Sigmoid colon (tissue), 7 donors: ENCODE measurements around the gene LRRFIP2. TPM values are rescaled to one million over a fixed set of nuclear protein-coding genes. Genes with fewer than 3 reads are reported as not detected.

ENCODE experiments used
- DNase-seq: peaks from one replicate; pipeline ENCODE4 v3.0.0-alpha.2; 2019
- H3K27ac ChIP-seq, 4 donors: fragments of 200-600 bp; sonication (generic); one replicate each; pipeline ENCODE4 v1.5.1; 2016 to 2019; ENCODE audit warnings: mild to moderate bottlenecking in 1 of 4
- H3K27me3 ChIP-seq, 3 donors: fragments of 200-600 bp; sonication (generic); one replicate each; pipeline ENCODE4 v1.5.1; 2019; ENCODE audit warnings: mild to moderate bottlenecking in 1 of 3
- H3K36me3 ChIP-seq, 4 donors: fragments of 200-600 bp; sonication (generic); one replicate each; pipeline ENCODE4 v1.5.1; 2016 to 2019
- H3K4me1 ChIP-seq, 4 donors: fragments of 200-600 bp; sonication (generic); one replicate each; pipeline ENCODE4 v1.5.1; 2017 to 2019
- H3K4me3 ChIP-seq, 4 donors: fragments of 200-600 bp; sonication (generic); one replicate each; pipeline ENCODE4 v1.5.1; 2017 to 2019; ENCODE audit warnings: mild to moderate bottlenecking in 2 of 4, moderate library complexity in 1 of 4
- H3K9me3 ChIP-seq, 4 donors: fragments of 200-600 bp in 3 of 4; sonication (generic) in 3 of 4; one replicate each; pipeline versions ENCODE4 v1.5.1 to v1.6.1; 2013 to 2019
- EP300 ChIP-seq, 4 donors: sonication (generic); formaldehyde crosslinking; IDR thresholded peaks; one replicate each; pipeline ENCODE4 v1.6.1; 2017; ENCODE audit warnings: antibody characterized with exemption in 4 of 4
- POLR2A ChIP-seq, 2 donors: fragments of 450-650 bp; IDR thresholded peaks; one replicate each; pipeline ENCODE4 v1.6.1; 2016; ENCODE audit warnings: antibody characterized with exemption in 2 of 2, mild to moderate bottlenecking in 2 of 2, moderate library complexity in 2 of 2
- POLR2AphosphoS5 ChIP-seq, 4 donors: sonication (generic); formaldehyde crosslinking; IDR thresholded peaks; one replicate each; pipeline ENCODE4 v1.6.1; 2017; ENCODE audit warnings: antibody characterized with exemption in 4 of 4
- WGBS, 2 donors: extraction: QIAGEN DNeasy Blood & Tissue Kit; methylation state at CpG; one replicate each; pipeline ENCODE4 v1.1.7; 2013; 5-methylcytosine and 5-hydroxymethylcytosine counted together
- intact Hi-C: fragments of 100-400 bp; cut with DNase I; formaldehyde crosslinking; loops from one replicate; pipeline ENCODE4 v1.15.1; 2023
- polyA plus RNA-seq, 3 donors: library from polyadenylated mRNA; stranded (reverse); fragments of 200-250 nt; gene quantifications; one replicate each; pipeline ENCODE4 v1.2.3, GENCODE V29; 2013
- total RNA-seq, 4 donors: library from RNA; depleted of rRNA; stranded (reverse); fragments of >200 nt; gene quantifications; one replicate each; pipeline ENCODE4 v1.1.0, GENCODE V29; 2016
- TF ChIP-seq, protein P1 (sequence below), 4 experiments: fragments of 450-650 bp in 3 of 4; fragments of 200-600 bp in 1 of 4; IDR thresholded peaks; one replicate each; pipeline ENCODE4 v1.5.1; 2016 to 2019; ENCODE audit warnings: antibody characterized with exemption in 4 of 4, mild to moderate bottlenecking in 3 of 4, moderate library complexity in 2 of 4
- donor health status: healthy with polysubstance abuse.
- donor health status: Bipolar disorder and iron deficiency.
- donor health status: healthy.

The LRRFIP2 gene
- total and polyA plus RNA-seq, 7 donors = 47.2 to 91.8 (median 60.1) TPM

DNA sequence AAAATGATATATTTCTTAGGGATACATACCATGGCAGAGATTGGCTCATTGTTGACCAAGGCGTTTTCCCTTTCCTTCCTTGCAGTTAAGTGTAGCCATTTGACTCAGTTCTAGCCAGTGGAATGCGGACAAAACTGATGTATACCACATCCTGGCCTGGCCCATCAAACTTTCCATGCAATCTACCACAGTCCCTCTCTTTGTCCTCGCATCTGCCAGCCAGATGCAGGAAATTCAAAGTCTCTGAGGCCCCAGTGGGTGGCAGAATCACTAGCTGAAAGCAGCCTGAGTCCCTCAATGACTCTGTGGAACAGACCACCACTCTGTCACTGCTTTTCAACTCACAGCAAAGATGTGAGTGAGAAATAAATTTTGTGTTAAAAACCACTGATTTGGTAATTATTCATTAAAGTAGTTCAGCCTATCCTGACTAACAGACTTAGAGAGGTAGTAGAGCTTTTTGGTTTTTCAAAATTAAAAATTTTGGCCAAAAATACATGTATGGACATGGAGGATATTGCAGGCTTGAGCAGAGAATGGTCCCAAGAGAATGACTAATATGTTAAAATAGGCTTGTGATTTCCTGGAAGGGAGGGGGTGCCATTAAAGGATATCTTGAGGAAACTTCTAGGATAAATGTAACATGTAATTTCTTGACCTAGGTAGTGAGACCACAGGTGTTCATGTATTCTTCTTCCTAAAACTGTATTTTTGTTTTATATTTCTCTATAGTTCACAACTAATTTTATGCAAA is 10.9 kb downstream of the LRRFIP2 start:
- peaks cover 0 to 7% (median 0%) of the 10 kb centered on the region in 4 donors for H3K36me3 ChIP-seq
- intact Hi-C loops = no loop called here
- no peak overlapping the region for H3K4me3 ChIP-seq
- no peak for DNase-seq
- WGBS, 2 donors = 54 to 76% methylated on average over 3 of the region's 3 CpGs
- H3K27ac ChIP-seq = no peak overlapping the region
- H3K9me3 ChIP-seq = no peaks in the 10 kb centered on the region
- H3K27me3 ChIP-seq = no peaks in the 10 kb centered on the region
- peaks cover 0 to 7% (median 0%) of the 10 kb centered on the region in 4 donors for H3K4me1 ChIP-seq
- TF ChIP-seq POLR2A (IDR thresholded peaks at IDR 0.05) (no peak), EP300 (IDR thresholded peaks at IDR 0.05) (no peak), POLR2AphosphoS5 (IDR thresholded peaks at IDR 0.05) (no peak)
- TF ChIP-seq, protein P1, sequence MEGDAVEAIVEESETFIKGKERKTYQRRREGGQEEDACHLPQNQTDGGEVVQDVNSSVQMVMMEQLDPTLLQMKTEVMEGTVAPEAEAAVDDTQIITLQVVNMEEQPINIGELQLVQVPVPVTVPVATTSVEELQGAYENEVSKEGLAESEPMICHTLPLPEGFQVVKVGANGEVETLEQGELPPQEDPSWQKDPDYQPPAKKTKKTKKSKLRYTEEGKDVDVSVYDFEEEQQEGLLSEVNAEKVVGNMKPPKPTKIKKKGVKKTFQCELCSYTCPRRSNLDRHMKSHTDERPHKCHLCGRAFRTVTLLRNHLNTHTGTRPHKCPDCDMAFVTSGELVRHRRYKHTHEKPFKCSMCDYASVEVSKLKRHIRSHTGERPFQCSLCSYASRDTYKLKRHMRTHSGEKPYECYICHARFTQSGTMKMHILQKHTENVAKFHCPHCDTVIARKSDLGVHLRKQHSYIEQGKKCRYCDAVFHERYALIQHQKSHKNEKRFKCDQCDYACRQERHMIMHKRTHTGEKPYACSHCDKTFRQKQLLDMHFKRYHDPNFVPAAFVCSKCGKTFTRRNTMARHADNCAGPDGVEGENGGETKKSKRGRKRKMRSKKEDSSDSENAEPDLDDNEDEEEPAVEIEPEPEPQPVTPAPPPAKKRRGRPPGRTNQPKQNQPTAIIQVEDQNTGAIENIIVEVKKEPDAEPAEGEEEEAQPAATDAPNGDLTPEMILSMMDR (IDR thresholded peaks at IDR 0.05) = no peak

DNA sequence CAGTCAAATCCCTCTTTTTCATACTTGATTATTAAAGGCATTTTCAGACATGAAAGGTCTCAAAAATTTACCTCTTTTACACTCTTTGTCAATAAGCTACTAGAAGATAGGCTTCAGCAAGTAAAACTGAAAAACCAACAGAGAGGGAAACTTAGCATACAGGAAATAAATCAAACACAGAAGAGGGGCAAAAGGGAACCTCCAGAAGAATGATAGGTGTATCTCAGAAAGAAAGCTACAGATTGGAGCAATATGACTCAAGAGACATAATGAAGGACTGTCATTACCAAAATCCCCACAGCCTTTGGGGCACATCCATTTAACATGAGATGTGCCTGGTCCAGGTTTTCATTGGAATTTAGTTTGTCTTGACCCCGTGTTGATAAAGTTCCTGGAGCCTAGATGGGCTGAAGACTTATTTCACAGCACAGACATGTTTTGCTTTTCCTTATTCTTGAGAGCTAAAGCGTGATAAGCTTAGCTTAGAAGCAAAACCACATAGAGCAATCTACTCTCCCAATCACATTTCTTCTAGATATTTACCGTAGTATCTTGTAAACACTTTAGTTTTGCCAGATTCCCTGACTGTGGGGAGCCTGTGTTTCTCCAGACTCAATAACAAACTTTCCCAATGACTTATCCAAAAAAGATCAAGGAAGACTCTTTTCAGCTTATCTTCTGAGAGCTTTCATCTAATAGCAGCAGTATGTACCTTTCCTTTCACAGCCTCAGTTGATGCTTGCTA is 11.7 kb downstream of the LRRFIP2 start:
- no peak overlapping the region for H3K27ac ChIP-seq
- 77 to 80% methylated on average over 3 of the region's 3 CpGs for WGBS, 2 donors

DNA sequence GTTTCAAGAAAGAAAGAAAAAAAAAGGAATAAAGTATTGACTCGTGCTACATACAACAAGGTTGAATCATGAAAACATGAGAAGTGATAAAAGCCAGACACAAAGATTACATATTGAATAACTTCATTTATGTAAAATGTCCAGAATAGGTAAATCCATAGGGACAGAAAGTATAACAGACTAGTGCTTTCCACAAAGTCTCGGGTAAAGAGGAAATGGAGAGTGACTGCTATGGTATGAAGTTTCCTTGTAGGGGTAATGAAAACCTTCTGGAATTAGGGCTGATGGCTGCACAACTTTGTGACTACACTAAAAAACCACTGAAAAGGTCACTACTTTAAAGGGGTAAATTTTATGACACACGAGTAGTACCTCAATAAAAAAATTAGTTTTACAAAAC is 13.0 kb downstream of the LRRFIP2 start:
- Histone ChIP-seq H3K4me1 (peaks cover 0 to 7% (median 0%) of the 10 kb centered on the region in 4 donors), H3K27ac (no peak overlapping the region), H3K9me3 (no peaks in the 10 kb centered on the region), H3K36me3 (peaks cover 0 to 7% (median 0%) of the 10 kb centered on the region in 4 donors), H3K27me3 (no peaks in the 10 kb centered on the region), H3K4me3 (no peak overlapping the region)
- no peak for DNase-seq
- intact Hi-C loops = no loop called here
- 86 to 92% methylated on average over 3 of the region's 3 CpGs for WGBS, 2 donors
- TF ChIP-seq, protein P1 (IDR thresholded peaks at IDR 0.05) = no peak
- TF ChIP-seq POLR2A (IDR thresholded peaks at IDR 0.05) (no peak), POLR2AphosphoS5 (IDR thresholded peaks at IDR 0.05) (no peak), EP300 (IDR thresholded peaks at IDR 0.05) (no peak)

More for the DNA sequence above, 11.7 kb downstream of the LRRFIP2 start:
- H3K36me3 ChIP-seq = peaks cover 0 to 7% (median 0%) of the 10 kb centered on the region in 4 donors
- H3K4me1 ChIP-seq = peaks cover 0 to 7% (median 0%) of the 10 kb centered on the region in 4 donors
- H3K27me3 ChIP-seq = no peaks in the 10 kb centered on the region
- DNase-seq = no peak
- no peak overlapping the region for H3K4me3 ChIP-seq
- H3K9me3 ChIP-seq = no peaks in the 10 kb centered on the region
- intact Hi-C loops = no loop called here
- TF ChIP-seq EP300 (IDR thresholded peaks at IDR 0.05) (no peak), POLR2A (IDR thresholded peaks at IDR 0.05) (no peak), POLR2AphosphoS5 (IDR thresholded peaks at IDR 0.05) (no peak)
- TF ChIP-seq, protein P1 (IDR thresholded peaks at IDR 0.05) = no peak

DNA sequence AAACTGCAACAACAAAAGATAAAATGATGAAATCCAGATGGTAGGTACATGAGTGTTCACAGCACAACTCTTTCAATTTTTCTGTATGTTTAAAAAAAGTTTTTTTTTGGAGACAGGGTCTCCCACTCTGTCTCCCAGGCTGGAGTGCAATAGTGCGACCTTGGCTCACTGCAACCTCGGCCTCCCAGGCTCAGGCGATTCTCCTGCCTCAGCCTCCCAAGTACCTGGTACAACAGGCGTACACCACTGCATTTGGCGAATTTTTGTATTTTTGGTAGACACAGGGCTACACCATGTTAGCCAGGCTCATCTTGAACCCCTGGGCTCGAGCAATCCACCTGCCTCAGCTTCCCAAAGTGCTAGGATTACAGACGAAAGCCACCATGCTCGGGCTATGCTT is 18.6 kb downstream of the LRRFIP2 start:
- peaks cover 0 to 7% (median 0%) of the 10 kb centered on the region in 4 donors for H3K36me3 ChIP-seq
- H3K9me3 ChIP-seq = no peaks in the 10 kb centered on the region
- no peak overlapping the region for H3K27ac ChIP-seq
- peaks cover 0 to 11% (median 7%) of the 10 kb centered on the region in 4 donors for H3K4me1 ChIP-seq
- WGBS, 2 donors = 98% methylated on average over 8 of the region's 8 CpGs
- no peak for TF ChIP-seq POLR2AphosphoS5 (IDR thresholded peaks at IDR 0.05)
- TF ChIP-seq POLR2A (IDR thresholded peaks at IDR 0.05) = no peak
- TF ChIP-seq, protein P1 (IDR thresholded peaks at IDR 0.05) = no peak
- no peak for TF ChIP-seq EP300 (IDR thresholded peaks at IDR 0.05)
- intact Hi-C loops = no loop called here
- no peaks in the 10 kb centered on the region for H3K27me3 ChIP-seq
- no peak overlapping the region for H3K4me3 ChIP-seq
- no peak for DNase-seq
